Suprapubic skin (tissue), 4 donors: ENCODE results near the gene YIF1A. TPM values are rescaled to one million over a fixed set of nuclear protein-coding genes. Genes with fewer than 3 reads are reported as not detected.

ENCODE experiments used
- DNase-seq, 2 donors: peaks; one replicate each; pipeline ENCODE4 v3.0.0-alpha.2; 2019; ENCODE audit warnings: low spot score in 2 of 2
- H3K27ac ChIP-seq: fragments of 200-600 bp; sonication (generic); one replicate; pipeline ENCODE4 v1.5.1; 2019
- H3K27me3 ChIP-seq: fragments of 200-600 bp; sonication (generic); one replicate; pipeline ENCODE4 v1.5.1; 2019
- H3K36me3 ChIP-seq: fragments of 200-600 bp; sonication (generic); one replicate; pipeline ENCODE4 v1.5.1; 2019
- H3K4me1 ChIP-seq: fragments of 200-600 bp; sonication (generic); one replicate; pipeline ENCODE4 v1.5.1; 2019
- H3K4me3 ChIP-seq: fragments of 200-600 bp; sonication (generic); one replicate; pipeline ENCODE4 v1.5.1; 2019; ENCODE audit warnings: mild to moderate bottlenecking
- H3K9me3 ChIP-seq: fragments of 200-600 bp; sonication (generic); one replicate; pipeline ENCODE4 v1.5.1; 2019
- EP300 ChIP-seq: sonication (generic); formaldehyde crosslinking; IDR thresholded peaks from one replicate; pipeline ENCODE4 v1.6.1; 2017; ENCODE audit warnings: antibody characterized with exemption
- POLR2A ChIP-seq, 2 donors: fragments of 450-650 bp; IDR thresholded peaks; one replicate each; pipeline ENCODE4 v1.6.1; 2017; ENCODE audit warnings: antibody characterized with exemption in 2 of 2, mild to moderate bottlenecking in 2 of 2, moderate library complexity in 2 of 2
- POLR2AphosphoS5 ChIP-seq, 3 donors: sonication (generic); formaldehyde crosslinking; IDR thresholded peaks; one replicate each; pipeline ENCODE4 v1.6.1; 2017; ENCODE audit warnings: antibody characterized with exemption in 3 of 3
- WGBS: methylation state at CpG from one replicate; pipeline ENCODE4 v1.1.5; 2018; 5-methylcytosine and 5-hydroxymethylcytosine counted together
- total RNA-seq, 4 donors: library from RNA; depleted of rRNA; stranded (reverse); fragments of >200 nt; gene quantifications; one replicate each; pipeline ENCODE4 v1.1.0, GENCODE V29; 2016
- TF ChIP-seq, protein P1 (sequence below), 2 donors: fragments of 200-600 bp in 1 of 2; fragments of 450-650 bp in 1 of 2; sonication (generic) in 1 of 2; IDR thresholded peaks; one replicate each; pipeline ENCODE4 v1.5.1; 2016 to 2019; ENCODE audit warnings: antibody characterized with exemption in 2 of 2, mild to moderate bottlenecking in 1 of 2, moderate library complexity in 1 of 2

The YIF1A gene
- total RNA-seq, 4 donors from 2014 or later: 21.6 to 61.3 (median 56.1) TPM

DNA sequence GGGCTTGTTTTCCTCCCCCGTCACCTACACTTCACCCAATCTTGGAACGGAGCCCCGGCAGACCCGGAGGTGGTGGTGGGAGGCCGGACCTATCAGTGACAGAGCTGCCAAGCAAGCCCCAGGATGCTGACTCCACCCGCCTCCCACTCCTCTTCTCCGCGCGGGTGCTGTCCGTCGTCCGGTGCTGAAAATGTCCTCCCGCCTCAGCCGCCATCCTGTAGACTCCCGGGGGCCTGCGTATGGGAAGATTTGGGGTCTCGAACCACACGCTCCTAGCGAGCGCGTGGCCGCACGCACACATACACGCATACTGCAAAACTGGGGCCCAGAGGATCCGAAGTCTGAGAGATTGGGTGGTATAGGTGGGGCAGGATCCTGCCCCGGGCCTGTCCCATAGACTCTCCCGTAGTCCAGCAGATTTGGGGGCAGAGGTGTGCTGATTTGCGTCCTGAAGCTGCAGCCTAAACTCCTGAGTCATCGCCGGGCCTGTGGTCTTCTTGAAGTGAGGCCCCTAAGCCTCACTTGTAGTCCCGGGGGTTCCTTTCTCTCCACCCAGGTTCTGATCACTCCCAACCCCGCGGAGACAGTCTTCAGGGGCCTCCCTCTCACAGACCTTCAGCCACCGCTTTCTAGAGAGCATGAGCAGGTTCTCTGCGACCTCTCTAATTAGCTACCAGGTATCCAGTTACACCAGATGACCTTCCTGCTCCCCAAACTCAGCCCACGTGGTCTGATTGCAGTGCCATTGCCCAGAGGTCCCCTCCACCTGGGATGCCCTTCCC lies 796 bp upstream of the YIF1A start:
- H3K4me3 ChIP-seq: peak overlapping the region; percentile 61
- no peaks in the 10 kb centered on the region for H3K9me3 ChIP-seq
- TF ChIP-seq EP300 (no peak), POLR2AphosphoS5 (IDR thresholded peaks at IDR 0.05) (no peak), POLR2A (IDR thresholded peaks at IDR 0.05) (no peak)
- TF ChIP-seq, protein P1, sequence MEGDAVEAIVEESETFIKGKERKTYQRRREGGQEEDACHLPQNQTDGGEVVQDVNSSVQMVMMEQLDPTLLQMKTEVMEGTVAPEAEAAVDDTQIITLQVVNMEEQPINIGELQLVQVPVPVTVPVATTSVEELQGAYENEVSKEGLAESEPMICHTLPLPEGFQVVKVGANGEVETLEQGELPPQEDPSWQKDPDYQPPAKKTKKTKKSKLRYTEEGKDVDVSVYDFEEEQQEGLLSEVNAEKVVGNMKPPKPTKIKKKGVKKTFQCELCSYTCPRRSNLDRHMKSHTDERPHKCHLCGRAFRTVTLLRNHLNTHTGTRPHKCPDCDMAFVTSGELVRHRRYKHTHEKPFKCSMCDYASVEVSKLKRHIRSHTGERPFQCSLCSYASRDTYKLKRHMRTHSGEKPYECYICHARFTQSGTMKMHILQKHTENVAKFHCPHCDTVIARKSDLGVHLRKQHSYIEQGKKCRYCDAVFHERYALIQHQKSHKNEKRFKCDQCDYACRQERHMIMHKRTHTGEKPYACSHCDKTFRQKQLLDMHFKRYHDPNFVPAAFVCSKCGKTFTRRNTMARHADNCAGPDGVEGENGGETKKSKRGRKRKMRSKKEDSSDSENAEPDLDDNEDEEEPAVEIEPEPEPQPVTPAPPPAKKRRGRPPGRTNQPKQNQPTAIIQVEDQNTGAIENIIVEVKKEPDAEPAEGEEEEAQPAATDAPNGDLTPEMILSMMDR (IDR thresholded peaks at IDR 0.05): no peak
- peaks cover 34% of the 10 kb centered on the region for H3K4me1 ChIP-seq
- H3K27ac ChIP-seq: peak overlapping the region; percentile 70
- 15% methylated on average over 21 of the region's 36 CpGs for WGBS
- H3K36me3 ChIP-seq: peaks cover 4% of the 10 kb centered on the region
- peaks cover 40% of the 10 kb centered on the region for H3K27me3 ChIP-seq
- DNase-seq: peak in 1 of 2 donors; percentile 89

DNA sequence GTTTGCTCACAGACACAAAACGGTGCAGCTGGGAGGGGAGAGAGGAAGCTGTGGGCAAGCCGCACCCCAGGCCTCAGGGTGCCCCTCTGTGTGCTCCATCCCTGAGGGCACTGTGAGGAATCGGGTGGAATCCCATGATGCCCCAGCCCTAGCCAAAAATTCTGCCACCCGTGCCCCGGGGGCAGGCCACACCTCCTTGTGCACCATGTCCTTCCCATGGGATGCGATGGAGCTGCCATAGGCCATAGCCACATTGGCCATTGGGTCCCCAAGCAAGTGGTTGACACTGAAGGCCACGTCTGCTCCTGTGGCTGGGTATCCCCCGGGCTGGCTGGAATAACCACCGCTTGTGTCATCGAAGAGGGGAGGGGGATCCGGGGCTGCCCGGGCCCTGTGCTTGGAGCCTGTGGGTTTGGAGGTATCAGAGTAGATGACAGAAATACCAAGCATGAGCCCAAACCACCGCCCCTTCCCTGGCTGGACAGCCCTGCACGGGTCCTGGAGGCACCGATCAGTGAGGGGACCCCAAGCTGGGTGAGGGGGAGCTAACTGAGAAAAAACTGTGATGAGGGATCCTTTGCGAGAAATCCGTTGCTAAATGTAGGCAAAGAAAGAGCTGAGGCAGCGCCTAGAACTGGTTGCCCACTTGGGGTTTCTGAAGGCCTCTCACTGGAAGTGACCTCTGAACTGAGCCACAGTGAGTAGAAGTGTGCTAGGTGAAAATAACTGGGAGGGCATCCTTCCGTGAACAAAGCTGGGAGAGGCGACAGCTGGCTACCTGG lies 863 bp downstream of the YIF1A start:
- H3K4me1 ChIP-seq: peaks cover 34% of the 10 kb centered on the region
- peak overlapping the region; percentile 61 for H3K4me3 ChIP-seq
- no peaks in the 10 kb centered on the region for H3K9me3 ChIP-seq
- DNase-seq: peak in 1 of 2 donors; percentile 70
- H3K36me3 ChIP-seq: peaks cover 10% of the 10 kb centered on the region
- H3K27me3 ChIP-seq: peaks cover 23% of the 10 kb centered on the region
- H3K27ac ChIP-seq: peak overlapping the region; percentile 77
- TF ChIP-seq, protein P1 (IDR thresholded peaks at IDR 0.05): no peak
- no peak for TF ChIP-seq EP300
- no peak for TF ChIP-seq POLR2AphosphoS5 (IDR thresholded peaks at IDR 0.05)
- TF ChIP-seq POLR2A (IDR thresholded peaks at IDR 0.05): no peak
- 32% methylated on average over 13 of the region's 20 CpGs for WGBS

GRCh38 chr11:66287211-66287888 lies 1.6 kb downstream of the YIF1A start:
- DNase-seq: peak in 1 of 2 donors; percentile 64
- TF ChIP-seq, protein P1 (IDR thresholded peaks at IDR 0.05): no peak
- TF ChIP-seq EP300 (no peak), POLR2A (IDR thresholded peaks at IDR 0.05) (no peak), POLR2AphosphoS5 (IDR thresholded peaks at IDR 0.05) (no peak)
- Histone ChIP-seq H3K4me3 (peak overlapping the region; percentile 61), H3K27ac (no peak overlapping the region), H3K27me3 (peaks cover 16% of the 10 kb centered on the region), H3K36me3 (peaks cover 10% of the 10 kb centered on the region), H3K4me1 (peaks cover 40% of the 10 kb centered on the region), H3K9me3 (no peaks in the 10 kb centered on the region)
- 70% methylated on average over 9 of the region's 10 CpGs for WGBS

DNA sequence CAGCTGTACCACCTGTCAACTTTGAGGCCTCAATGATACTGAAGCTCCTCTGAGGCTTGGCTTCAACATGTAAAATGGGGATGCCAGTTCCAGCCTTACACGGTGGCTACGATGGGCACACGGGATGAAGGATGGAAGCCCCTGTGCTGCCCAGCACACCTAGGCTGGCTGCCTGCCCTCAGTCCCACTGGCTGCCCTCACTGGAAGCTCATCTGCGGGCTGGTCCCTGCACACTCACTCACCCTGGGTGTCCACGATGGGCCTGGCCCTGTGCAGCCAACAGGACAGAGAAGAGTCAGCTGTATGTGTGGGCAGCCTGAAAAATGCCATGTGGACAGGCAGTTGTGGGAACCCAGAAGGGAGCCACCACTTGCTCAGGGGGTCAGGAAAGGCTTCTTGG lies 2.2 kb downstream of the YIF1A start:
- Histone ChIP-seq H3K9me3 (no peaks in the 10 kb centered on the region), H3K27ac (no peak overlapping the region), H3K4me3 (no peak overlapping the region), H3K36me3 (peaks cover 10% of the 10 kb centered on the region), H3K4me1 (peaks cover 38% of the 10 kb centered on the region), H3K27me3 (peaks cover 10% of the 10 kb centered on the region)
- no peak for TF ChIP-seq EP300
- TF ChIP-seq POLR2A (IDR thresholded peaks at IDR 0.05): no peak
- TF ChIP-seq, protein P1 (IDR thresholded peaks at IDR 0.05): no peak
- no peak for TF ChIP-seq POLR2AphosphoS5 (IDR thresholded peaks at IDR 0.05)
- no peak for DNase-seq
- 80% methylated on average over 4 of the region's 5 CpGs for WGBS
